ENCODE results near the gene ERBB3.

The ERBB3 gene

DNA sequence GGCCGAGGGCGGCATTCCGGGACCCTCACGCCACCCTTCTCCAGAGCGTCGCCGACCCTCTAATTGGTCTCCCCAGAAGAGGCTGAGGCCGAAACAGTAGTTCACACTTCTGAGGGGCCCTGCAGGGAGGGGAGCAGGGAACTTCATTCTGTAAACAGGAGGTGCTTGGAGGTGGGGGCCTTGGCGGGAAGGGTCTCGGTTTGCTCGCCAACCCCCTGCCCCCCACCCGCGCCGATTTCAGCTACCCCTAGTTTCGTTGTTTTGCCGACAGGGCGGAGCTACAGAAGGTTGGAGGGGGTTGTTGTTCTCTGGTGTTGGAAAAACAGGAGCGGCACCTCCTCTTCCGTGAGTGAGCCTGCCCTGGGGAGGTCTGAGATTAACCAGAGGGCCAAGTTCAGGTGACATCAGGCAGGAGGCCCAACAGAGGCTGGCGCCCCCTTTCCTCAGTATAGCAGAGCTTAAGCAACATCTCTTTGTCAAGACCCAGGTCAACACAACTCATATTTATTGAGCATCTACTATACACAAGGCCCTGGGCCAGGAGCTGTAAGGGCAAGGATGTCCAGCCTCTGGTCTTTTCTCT, 682 bp downstream of the ERBB3 start:
- DNase-seq (ENCODE audit: low read depth) = no peak

DNA sequence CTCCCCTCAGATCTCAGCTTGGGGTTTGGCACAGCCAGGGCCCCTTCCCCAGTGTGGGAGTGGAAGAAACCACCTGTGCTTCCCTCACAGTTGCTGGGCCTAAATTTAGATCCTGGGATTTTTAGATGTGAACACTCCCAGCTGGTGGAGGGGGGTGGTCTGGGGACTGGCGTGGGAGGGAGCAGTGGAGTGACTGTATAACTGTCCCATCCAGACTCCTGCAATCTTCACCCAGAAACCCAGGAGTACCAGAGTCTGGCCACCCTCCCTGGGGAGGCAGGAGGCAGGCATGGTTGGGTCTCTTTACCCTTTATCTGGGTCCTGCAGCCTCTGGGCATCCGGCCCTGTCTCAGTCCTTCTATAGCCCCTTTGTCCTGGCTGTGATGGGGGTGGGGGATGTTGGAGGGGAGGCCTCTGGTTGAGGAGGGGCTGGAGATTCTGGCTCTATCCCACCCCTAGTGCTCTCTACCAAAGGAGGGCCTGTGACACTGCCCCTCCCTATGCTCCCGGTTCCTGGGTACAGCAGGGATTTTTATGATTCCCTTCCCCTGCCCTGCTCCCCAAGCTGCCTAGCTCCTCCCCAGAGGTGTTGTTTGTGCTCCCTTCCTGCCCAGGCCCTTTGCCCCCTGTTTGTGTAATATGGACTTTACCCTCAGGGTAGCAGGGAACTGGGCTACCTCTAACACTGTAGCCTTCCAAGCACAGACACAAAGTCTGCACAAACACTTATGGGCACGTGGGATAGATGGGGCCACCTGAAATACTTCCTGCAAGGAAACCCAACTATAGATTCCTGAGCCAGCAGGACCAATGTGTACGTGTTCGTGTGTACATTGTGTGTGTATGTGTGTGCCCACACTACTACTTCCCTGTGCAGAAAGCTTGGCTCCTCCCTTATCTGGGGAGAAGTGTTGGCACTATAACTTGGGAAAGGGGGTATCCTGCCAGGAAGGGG, 1.7 kb downstream of the ERBB3 start:
- DNase-seq (ENCODE audit: low read depth) = no peak

DNA sequence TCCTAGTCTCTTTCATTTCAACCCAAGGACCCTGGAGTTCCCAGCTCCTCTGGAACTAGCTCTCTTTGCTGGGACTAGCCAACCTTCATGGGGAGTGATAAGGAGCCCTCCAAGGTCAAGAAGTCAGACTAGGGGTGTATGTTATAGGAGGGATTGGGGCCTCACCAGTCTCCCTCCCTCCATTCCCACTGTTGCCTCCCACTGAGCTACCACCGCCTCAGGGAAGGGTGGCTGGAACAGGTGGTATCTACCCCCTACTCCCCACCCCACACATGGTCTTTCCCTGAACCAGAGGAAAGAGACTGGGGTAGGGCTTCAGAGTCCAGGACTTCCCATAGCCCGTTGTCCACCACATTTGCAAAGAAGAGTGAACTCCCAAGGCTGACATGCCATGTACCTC, 2.4 kb downstream of the ERBB3 start:
- no peak for DNase-seq (ENCODE audit: low read depth)

DNA sequence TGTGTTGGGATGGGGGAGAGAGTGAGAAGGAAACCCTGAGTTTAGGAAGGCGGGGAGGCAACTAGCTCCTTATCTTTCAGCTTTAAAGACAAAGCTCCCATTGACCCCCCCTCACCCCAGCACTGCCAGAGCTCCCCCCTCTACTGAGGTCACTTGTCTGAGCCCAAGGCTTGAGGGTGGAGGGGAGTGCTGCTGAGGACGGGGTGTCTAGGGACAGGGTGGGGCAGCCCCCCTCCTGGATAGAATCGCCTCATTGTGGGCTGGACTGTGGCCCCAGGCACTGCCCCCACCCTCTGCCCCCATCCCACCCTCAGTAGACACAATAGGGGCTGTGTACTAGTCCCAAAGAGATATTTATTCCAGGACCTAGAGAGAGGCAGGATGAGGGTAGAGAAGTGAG, 3.0 kb downstream of the ERBB3 start:
- no peak for DNase-seq (ENCODE audit: low read depth)

DNA sequence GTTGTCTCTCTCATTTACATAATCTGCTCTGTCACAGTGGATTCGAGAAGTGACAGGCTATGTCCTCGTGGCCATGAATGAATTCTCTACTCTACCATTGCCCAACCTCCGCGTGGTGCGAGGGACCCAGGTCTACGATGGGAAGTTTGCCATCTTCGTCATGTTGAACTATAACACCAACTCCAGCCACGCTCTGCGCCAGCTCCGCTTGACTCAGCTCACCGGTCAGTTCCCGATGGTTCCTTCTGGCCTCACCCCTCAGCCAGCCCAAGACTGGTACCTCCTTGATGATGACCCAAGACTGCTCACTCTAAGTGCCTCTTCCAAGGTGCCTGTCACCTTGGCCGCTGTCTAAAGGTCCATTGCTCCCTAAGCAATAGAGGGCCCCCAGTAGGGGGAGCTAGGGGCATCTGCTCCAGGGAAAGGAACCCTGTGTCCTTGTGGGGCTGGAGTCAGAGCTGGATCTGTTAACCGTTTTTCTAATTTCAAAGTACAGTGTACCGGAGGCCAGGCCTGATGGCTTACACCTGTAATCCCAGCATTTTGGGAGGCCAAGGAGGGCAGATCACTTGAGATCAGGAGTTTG, 5.1 kb downstream of the ERBB3 start:
- DNase-seq (ENCODE audit: low read depth) = no peak

DNA sequence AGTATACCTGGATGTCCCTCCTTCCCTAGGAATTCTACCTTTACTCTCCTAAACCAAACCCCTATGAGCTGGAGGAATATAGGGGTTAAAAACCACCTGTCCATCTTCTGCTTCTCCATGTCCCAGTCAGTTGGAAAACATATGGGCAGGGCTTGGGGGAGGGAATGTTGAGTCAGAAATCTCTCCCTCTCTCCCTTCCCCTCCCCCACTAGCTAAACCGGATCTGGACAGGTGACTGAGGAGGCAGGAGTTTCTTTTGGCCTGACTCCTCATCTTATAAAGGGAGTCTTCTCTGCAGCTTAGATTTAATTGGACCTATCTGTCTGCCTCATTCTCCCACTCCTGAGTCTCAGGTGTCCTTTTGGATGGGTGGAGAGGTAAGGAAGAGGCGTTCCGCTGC, 6.1 kb downstream of the ERBB3 start:
- no peak for DNase-seq (ENCODE audit: low read depth)

DNA sequence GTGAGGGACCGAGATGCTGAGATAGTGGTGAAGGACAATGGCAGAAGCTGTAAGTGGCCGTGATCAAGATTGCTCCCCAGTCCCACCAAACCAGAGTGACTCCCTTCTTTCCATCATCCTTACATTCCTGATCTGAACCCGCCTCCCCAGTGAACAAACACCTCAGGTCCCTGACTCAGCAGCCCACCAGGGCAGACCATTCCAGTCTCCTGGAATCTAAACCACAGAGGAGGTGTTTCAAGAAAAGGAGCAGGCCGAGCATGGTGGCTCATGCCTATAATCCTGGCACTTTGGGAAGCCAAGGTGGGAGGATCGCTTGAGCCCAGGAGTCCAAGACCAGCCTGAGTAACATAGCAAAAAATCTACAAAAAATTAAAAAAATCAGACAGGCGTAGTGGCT, 6.6 kb downstream of the ERBB3 start:
- no peak for DNase-seq (ENCODE audit: low read depth)

DNA sequence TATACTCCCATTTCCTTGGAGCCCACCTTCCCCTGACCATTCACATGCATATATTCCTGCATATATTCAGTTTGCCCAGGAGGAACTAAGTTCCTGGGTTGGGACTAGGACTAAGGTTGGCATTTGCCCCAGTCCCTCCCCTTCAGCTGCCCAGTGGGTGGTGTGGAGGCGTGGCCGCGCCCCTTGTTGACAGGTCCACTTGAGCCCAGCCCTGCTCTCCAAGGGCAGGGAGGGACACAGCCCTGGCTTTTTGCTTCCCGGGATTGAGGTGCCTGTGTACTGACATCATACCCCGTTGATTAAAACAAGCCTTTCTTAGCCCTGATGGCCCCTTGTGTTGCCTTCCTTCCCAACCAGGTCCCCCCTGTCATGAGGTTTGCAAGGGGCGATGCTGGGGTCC, 7.3 kb downstream of the ERBB3 start:
- no peak for DNase-seq (ENCODE audit: low read depth)

DNA sequence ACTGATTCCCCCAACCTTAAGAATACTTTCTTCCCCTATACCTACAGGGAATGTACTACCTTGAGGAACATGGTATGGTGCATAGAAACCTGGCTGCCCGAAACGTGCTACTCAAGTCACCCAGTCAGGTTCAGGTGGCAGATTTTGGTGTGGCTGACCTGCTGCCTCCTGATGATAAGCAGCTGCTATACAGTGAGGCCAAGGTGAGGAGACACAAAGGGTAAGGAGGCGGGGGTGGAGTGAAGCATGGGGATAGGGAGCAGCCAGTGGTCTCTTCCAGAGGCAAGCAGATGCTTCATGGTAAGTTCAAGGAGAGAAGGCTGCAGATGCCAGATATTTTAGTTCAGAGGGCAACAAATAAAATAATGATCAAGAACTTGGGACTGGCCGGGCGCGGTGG, 17.8 kb downstream of the ERBB3 start:
- DNase-seq (ENCODE audit: low read depth) = no peak

DNA sequence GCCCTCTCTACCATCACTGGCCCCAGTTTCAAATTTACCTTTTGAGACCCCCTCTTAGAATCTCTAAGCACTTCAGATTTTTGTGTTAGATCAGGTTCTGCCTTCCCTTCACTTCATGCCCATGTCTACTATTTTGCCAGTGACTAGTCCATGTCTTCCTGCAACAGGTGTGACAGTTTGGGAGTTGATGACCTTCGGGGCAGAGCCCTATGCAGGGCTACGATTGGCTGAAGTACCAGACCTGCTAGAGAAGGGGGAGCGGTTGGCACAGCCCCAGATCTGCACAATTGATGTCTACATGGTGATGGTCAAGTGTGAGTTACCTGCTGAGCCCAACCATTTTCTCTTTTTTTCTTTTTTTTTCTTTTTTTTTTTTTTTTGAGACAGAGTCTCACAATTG, 18.6 kb downstream of the ERBB3 start:
- no peak for DNase-seq (ENCODE audit: low read depth)

DNA sequence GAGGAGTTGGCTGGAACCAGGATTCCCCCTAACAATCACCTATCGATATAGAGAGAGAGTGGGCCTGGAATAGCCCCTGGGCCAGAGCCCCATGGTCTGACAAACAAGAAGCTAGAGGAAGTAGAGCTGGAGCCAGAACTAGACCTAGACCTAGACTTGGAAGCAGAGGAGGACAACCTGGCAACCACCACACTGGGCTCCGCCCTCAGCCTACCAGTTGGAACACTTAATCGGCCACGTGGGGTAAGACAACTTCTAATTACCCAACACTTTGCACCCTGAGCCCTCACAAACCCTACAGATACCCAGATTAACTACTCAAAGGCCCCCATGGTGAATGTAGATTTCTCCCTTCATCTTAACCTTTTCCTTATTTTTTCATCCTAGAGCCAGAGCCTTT, 19.8 kb downstream of the ERBB3 start:
- no peak for DNase-seq (ENCODE audit: low read depth)

DNA sequence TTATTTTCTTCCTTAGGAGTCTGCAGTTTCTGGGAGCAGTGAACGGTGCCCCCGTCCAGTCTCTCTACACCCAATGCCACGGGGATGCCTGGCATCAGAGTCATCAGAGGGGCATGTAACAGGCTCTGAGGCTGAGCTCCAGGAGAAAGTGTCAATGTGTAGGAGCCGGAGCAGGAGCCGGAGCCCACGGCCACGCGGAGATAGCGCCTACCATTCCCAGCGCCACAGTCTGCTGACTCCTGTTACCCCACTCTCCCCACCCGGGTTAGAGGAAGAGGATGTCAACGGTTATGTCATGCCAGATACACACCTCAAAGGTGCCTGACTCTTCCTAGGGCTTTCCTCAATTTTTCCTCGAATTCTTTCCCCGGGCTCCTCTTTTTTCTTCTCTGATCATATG, 21.1 kb downstream of the ERBB3 start:
- DNase-seq (ENCODE audit: low read depth) = no peak

DNA sequence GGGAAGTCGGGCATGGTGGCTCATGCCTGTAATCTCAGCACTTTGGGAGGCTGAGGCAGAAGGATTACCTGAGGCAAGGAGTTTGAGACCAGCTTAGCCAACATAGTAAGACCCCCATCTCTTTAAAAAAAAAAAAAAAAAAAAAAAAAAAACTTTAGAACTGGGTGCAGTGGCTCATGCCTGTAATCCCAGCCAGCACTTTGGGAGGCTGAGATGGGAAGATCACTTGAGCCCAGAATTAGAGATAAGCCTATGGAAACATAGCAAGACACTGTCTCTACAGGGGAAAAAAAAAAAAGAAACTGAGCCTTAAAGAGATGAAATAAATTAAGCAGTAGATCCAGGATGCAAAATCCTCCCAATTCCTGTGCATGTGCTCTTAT, 22.7 kb downstream of the ERBB3 start:
- DNase-seq (ENCODE audit: low read depth) = no peak

DNA sequence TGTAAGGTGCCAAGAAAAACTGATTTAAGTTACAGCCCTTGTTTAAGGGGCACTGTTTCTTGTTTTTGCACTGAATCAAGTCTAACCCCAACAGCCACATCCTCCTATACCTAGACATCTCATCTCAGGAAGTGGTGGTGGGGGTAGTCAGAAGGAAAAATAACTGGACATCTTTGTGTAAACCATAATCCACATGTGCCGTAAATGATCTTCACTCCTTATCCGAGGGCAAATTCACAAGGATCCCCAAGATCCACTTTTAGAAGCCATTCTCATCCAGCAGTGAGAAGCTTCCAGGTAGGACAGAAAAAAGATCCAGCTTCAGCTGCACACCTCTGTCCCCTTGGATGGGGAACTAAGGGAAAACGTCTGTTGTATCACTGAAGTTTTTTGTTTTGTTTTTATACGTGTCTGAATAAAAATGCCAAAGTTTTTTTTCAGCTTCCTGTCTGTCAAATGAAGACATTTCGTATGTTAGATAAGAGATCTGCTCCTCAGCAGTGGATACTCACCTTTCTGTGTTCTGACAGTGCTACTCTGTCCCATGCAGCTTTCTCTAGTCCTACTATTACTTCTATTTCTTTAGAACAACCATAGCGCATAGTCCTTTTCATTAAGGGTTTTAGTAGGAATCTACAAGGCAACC, 23.2 kb downstream of the ERBB3 start:
- DNase-seq (ENCODE audit: low read depth) = no peak

DNA sequence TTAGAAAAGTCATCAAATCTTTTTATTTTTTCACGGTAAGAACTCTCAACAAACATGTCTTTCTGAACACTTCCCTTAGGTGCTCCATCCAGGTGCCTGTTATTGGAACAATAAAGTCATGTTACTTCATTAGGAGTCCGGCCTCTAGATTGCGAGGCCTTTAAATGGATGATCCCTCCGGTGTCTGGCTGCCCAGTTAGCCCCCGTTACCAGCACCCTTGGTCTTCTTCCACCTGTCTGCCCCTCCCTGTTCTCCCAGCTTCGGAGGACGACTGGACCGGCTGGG, 23.8 kb downstream of the ERBB3 start:
- no peak for DNase-seq (ENCODE audit: low read depth)

DNA sequence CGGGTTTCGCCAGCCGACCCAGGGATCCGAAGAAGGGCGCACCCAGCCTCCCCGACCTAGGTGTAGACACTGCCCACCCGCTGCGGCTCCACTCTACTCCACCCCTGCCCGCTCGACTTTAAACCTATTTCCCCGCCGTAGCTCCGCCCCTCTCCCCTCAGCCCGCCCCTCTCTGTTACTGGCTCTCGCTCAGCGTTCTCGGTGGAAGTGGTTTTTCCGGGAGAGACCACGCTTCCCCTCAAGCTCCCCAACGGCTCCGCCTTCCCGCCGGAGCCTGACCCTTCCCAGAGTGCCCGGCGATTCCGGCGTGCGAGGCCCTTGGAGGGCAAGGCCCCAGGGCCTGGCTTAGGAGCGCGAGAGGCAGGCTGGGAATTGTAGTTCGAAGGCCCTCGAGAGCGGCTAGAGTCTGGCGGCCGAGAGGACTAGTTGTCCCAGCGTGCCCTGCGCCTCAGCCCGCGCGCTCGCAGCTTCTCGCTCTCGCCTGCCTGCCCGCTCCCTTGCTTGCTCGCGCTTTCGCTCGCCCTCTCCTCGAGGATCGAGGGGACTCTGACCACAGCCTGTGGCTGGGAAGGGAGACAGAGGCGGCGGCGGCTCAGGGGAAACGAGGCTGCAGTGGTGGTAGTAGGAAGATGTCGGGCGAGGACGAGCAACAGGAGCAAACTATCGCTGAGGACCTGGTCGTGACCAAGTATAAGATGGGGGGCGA, 24.3 kb downstream of the ERBB3 start, which contains the start of gene PA2G4:
Gene PA2G4 (plus strand): TSS at position 451 of the 706 bp plus-strand sequence. CDS start 179 bp downstream, at position 630.
- DNase-seq (ENCODE audit: low read depth) = peak; percentile 97

DNA sequence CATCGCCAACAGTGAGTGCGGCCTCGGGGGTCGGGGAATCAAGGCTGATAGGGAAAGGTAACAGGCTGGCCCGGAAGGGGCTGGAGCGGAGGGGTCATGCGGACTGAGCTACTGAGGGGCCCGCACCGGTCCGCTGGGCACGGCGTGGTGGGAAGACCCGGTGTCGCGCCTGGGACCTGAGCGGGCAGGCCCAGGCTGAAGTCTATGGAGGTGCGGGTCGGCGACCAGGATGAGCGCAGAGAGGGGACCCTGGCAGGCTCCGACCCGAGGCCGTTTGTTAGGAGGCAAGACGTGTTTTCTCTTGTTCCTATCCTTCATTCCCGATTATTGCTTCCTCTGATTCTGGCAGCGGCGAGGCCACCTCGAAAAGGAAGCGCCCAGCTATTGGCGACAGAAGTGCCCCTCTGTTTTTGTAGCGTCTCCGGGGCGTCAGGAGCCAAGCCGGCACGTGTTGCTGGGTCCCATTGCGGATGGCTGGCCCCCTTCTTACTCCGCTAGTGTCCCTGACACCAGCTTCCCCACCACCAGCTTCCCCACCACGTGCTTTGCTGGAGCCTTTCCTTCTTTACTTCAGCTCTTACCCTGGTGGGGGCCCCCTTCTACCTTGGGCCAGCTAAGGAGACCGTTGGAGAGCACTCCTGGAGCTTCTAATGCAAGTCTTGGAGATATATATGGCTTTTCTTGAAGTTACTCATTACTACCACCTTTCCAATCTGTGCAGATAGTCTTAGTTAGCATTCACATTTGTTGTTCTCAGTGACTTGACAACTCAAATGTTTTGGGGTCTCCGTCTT, 25.0 kb downstream of the ERBB3 start:
- DNase-seq (ENCODE audit: low read depth) = no peak

DNA sequence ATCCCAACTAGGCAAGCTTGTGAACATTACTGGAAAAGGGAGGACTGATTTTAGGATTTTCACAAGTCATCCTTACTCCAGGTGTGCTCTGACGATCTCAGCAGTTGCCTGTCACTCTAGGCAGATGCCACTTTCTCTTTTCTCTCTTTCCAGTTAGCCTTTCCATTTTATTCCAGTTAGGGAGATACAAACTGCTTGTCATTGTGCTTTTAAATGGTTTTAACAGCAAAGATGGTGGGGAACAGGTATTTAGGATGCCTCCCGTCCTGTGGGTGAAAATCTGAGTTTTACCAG, 25.6 kb downstream of the ERBB3 start:
- DNase-seq (ENCODE audit: low read depth) = no peak

DNA sequence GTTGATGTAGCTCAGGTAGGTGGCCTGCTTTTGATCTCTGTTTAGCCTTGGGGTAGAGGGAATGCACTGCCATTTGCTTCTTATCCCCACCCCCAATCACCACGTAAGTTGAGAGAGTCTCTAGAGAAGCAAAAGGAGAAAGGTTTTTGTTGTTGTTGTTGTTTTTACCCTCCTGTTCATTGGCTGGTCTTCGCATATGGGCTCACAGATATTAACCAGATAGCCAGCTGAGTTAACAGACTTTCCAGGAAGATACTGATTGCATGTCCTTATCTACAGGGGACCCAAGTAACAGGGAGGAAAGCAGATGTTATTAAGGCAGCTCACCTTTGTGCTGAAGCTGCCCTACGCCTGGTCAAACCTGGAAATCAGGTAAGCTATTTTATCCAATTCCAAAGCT, 27.3 kb downstream of the ERBB3 start:
- DNase-seq (ENCODE audit: low read depth) = no peak

DNA sequence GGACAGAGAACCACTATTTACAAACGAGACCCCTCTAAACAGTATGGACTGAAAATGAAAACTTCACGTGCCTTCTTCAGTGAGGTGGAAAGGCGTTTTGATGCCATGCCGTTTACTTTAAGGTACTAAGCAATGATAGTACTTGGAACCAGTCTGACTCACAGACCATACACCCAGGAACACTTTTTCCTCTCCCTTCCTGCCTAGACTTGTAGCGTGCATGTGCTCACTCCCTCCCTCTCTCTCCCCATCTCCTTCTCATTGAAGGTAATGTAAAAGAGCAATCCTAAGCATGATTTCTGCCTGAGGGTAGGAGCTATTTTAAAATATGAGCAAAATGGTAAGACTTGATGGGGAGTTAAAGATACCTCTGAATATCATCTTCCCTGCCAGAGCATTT, 30.6 kb downstream of the ERBB3 start:
- no peak for DNase-seq (ENCODE audit: low read depth)

DNA sequence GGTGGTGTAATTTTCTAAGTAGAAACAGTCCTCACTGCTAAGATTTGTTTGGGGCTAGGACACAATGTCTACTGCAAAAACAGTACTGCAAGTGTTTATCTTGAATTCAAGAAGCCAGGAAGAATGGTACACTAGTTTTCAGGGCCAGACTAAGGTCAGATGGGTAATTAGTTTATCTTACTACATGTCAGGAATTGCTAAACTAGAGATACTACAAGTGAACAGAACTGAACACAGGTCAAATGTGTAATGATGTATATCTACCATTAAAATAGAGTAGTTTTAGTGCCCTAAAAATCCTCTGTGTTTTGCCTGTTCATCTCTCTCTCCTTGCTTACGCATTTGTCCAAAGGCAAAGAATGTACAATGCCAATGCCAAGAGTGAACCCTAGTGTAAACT, 34.1 kb downstream of the ERBB3 start:
- DNase-seq (ENCODE audit: low read depth) = no peak

DNA sequence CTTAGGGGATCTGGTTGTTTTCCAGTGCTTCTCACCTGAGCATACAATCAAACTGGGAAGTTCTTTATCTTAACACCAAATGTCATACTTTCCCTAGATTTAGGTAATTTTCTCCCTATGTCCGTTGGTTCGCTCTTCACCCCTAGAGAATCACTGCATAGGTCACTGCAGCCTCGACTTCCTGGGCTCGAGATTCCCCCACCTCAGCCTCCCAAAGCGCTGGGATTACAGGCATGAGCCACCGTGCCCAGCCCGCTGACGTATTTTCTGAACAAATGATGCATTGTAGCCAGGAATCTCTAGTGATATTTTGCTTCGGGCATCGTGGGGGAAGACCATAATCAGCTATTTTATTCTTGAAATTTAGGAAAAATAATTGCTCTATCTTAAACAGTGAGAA, 35.4 kb downstream of the ERBB3 start:
- no peak for DNase-seq (ENCODE audit: low read depth)
